ENCODE data around the gene UROS.

Gene UROS

DNA sequence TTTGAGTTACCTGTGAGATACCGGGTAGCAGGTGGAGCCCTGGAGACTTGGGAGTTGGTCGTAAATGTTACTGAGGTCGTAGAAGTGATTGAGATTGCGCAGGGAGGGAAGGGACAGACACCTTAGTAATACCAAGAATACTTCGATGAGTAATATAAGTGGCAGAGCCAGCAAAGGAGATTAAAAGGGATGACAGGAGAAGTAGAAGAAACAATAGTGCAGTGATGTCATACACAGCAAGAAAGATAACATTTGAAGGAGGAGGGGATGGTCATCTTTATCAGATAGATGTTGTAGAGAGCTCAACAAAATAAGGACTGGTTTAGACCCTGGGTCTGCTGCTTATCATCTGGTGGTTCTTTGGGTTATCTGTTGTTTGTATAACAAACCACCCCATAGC lies 5.3 kb upstream of the UROS start:
- no peak for DNase-seq

DNA sequence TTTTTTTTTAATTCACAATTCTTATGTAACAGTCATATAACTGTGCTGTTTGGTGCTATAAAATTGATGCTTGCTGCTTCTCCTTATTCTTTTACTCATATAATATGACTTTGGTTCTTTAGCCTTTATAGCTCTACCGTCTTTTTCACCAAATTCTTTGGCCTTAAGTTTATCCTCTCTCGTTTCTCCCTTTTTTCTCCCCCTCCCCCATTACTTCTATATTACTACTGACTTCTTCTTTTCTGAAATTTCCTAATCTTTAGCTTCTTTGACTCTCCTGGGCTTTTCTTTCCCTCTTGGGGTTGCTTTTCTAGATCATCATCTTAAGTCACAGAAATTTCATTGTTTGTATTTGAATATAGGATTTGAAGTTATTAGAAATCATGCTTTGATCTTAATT lies 4.1 kb upstream of the UROS start:
- DNase-seq: no peak

DNA sequence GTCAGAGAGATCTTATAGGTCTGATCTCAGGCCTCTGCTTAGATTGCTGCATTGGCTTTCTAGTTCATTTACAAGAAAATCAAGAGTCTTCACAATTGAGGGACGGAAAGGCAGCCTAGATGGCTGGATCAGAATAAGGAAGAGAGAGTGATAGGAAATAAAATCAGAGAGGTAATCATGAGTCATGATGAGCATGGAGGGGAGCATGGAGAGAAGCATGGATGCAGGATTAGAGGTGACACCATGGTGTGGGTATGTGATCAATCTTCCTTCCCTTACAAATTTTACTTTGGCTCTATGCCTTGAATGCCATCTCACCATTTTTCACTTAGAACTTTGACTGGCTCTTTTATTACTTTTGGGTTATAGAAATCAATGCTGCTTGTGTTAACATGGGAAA lies 1.7 kb upstream of the UROS start:
- DNase-seq: no peak

DNA sequence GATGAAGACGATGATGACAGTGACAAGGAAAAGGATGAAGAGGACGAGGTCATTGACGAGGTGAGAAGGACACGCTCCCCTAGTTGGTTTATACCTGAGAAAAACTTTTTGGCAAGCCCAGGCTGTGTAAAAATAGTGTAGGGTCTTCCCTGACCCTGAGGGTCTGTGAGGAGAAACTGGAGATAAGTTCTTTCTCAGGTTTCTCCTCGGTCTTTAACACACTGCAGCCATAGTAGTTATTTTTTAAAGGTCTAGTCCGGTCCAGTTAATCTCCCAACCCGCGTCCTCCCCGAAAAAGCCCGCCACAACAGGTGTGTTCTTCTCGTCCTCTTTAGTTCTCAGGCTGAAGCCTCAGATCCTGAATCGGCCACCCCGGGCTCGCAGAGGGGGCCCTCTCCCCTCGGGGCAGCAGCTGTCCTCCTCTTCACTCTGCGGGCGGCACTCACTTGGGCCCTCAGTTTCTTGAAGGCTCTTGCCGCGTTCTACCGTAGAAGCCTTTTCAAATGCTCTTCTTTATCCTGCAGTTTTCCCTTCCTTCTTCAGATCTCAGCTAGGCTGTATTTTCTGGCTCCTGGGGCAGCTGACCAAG lies 699 bp upstream of the UROS start:
- DNase-seq: peak; percentile 19

DNA sequence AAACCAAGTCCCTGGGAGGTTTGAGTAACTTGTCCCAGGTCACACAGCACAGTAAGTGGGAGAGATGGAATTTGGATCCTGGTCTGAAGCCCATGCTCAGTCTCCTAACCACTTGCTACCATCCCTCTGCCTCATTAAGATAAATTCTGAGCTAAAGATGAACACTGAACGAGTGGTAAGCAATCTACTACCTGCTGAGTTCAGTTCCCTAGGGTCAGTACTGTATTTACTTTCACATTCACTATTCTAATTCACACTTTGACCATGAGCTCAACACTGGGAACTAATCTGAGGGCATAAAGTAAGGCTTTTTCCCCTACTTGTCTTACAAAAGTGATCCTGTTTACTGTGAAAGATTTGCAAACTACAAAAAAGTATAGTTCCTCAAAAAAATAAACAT lies 2.4 kb downstream of the UROS start:
- no peak for DNase-seq

DNA sequence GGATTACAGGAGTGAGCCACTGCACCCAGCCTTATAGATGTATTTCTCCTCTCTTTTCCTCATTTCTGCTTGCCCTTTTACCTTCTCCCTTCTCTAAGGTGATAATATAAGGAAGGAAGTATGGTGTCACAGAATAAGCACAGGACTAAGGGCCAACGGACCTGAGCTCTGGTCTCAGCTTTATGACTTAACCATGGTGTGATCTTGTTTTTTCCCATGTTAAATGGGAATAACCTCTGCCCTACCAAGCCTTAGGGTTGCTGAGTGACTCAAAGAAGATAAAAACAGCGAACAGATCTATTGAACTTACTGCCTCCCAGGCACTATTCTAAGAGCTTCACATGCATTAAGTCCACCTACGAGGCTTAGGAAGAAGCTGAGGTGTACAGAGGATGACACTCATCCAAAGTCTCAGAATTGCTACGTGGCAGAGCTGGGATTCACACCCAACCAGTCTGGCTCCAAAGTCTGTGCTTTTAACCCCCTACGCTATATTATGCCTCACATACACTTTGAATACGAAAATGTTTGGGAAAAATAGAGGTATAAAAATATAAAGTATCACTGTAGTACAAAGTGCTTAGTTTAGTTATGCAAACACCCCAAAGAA lies 5.6 kb downstream of the UROS start:
- DNase-seq: no peak

DNA sequence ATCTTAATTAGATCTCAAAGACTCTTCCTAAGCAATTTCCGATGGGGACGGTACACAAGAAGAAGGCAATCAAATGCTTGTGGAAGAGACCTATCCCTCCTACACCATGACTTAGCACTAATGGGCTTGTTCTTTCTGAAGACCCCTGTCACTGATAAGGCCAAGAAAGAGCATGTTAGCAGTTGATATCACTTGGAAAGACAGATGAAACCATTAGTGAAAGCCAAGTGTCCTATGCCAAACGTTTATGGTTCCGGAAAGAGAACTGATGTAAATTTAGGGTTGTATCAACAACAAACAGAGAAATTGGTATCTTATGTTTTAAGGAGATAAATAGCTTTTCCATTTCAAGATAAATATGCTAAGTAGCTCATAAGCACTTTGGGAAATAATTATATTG lies 6.5 kb downstream of the UROS start:
- no peak for DNase-seq

DNA sequence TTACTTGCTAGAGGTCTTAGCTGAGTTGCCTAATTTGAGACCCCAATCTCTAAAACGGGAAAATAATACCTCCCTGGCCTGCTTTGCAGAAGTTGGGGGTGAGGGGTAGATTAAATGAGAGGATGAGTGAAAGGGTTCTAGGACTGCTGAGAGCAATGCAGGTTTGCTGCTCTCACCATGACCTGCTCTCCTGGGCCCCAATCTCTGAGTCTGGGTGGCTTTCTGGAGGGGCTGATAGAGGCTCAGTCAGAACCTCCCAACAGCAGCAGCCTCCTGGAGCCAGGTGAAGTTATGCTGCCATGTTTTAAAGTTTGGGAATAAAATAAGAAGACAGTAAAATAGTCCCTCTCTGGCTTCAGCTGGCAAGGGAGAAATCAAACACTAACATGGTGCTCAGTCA lies 7.3 kb downstream of the UROS start:
- no peak for DNase-seq

DNA sequence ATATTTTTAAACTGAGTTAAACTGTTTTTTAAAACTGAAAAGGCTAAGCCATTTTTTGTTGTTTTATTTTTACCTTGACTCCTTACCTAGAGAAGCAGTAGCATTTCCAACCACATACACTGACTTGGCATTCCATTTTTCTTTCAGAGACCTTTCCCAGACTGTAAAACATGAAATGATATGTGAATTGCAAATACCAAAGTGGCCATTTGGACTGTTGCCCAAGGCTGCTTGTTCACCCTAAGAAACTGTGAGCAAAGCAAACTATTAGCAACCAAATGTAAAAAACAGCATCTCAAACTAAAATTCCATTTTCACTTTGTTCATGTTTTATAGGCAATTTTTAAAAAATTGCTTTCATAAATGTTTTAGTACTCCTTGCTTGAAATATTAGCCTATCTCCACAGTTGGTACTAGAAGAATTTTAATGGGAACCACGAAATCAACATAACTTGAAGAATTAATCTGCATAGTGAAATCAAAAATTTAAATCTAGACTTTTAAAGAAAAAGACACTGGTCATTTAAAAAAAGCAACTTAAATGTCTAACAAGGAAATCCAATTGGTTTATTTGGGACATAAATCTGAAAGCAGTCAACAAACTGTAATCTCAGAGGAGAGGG lies 10.8 kb downstream of the UROS start:
- DNase-seq: no peak

DNA sequence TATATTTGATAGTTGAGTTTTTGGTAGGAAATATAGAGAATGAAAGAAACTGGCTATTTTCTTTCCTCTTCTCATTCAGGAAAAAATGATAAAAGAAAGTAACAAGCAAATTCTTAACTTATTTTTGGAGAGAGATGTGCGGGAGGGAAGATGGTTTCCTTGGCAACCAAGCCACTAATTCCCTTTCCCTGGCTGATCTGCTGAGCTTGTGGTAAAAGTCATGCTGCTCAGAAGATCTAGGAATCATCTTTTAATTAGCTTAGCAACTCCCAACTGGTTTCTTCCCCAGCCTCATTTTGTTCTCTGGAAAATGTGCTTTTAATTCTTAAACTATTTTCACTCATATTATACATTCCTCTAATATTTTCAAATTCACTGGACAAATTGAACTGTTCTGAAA lies 11.8 kb downstream of the UROS start:
- DNase-seq: no peak

DNA sequence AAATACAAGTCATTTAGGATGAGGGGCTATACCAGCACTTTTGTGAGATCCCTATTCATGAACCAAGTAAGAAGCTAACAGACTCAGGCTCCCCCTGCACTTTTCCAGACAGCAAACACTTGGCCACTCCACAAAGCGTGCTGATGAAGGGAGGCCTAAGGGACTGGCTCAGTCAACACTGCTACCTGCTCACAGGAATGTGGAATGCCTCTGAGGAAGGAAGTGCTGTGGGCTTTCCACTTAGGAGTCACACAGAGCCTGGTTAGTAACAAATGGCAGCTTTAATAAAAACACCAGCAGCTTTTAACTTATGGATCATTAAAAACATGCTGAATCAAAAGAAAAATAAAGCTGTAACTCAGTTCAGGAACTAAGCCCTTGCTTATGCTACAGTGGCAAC lies 15.0 kb downstream of the UROS start:
- no peak for DNase-seq

DNA sequence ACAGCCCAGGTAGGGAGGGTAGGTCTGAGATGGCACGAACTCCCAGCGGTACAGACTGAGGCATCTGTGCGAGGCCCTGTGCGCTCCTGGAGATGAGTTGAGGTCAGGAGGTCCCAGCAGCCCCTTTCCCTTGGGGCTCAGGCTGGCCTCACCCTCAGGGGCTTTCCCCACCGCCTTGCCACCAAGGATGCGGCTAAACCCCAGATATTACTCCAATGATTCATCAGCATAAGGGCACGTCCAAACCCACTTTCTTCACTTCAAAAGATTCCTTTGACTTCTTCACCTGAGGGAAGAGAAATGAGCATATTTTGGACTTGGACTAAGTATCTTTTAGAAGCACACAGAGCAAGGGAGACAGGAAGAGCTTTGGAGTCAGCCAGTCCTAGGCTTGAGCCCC lies 20.3 kb downstream of the UROS start:
- no peak for DNase-seq

DNA sequence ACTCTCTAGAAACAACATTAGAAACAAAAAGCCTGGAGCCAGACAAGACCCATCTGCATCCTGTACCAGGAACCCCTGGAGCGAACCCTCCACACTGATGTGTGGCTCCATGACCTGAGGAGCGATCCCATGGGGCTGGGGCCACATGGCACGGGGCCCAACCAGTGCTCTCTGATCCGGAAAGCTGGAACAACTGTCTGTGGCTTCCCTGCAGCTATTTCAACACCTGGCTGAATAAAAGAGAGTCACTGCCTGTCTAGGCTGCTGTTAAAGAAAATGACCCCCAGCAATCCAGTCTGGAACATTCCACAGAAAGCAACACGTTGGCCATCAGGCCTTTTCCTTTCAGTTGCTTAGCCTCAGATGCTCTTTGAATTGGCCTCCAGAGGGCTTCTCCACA lies 20.9 kb downstream of the UROS start:
- no peak for DNase-seq

DNA sequence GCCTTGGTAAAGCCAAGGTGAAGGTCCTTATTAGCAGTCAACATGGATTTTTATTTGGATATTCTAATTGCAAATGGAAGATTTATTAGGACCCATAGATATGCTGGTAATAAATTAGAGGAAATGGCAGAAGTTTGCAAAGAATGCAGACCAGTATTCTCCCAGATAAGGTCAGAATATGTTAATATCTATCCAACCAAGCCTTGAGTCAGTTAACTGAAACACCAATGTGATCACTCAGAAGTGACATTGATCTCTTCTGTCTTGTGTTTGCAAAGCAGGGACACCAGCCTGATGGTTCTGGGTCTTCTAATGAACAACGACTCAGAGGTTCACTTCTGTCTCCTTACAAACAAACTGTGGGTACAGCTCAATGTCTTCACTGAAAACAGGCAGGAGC lies 21.5 kb downstream of the UROS start:
- no peak for DNase-seq

DNA sequence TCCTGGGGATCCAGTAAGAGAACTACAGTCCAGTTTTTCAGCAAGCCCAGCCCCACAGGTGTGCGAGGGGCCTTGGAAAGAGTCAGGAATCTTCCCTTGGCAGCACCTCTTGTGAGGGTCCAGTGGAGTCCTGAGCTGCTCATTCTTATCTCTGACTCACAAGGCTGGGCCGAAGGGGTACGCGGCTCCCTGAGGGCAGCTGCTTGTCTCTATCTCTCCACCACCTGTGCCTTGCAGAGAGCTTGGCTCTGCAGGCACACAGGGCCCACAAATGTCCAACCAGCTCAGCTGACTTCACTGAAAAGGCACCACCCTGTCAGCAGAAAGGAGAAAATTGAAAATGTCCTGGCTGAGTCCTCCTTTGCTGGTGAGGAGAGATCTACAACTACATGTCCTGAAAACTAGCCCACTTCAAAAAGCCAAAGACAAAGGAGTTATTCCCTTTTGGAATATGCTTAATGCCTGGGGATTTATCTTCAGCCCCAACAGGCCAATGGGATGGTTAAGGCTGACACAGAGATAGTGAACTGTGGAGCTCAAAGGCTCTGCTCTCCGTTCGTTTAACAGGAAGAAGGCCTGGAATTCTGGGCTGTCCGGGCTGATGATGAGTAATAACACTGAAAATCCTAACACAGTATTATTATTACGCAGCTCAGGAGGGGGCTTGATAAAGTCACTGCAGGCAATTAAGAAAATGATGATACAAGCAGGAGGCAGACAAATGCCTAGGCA lies 23.4 kb downstream of the UROS start:
- no peak for DNase-seq

DNA sequence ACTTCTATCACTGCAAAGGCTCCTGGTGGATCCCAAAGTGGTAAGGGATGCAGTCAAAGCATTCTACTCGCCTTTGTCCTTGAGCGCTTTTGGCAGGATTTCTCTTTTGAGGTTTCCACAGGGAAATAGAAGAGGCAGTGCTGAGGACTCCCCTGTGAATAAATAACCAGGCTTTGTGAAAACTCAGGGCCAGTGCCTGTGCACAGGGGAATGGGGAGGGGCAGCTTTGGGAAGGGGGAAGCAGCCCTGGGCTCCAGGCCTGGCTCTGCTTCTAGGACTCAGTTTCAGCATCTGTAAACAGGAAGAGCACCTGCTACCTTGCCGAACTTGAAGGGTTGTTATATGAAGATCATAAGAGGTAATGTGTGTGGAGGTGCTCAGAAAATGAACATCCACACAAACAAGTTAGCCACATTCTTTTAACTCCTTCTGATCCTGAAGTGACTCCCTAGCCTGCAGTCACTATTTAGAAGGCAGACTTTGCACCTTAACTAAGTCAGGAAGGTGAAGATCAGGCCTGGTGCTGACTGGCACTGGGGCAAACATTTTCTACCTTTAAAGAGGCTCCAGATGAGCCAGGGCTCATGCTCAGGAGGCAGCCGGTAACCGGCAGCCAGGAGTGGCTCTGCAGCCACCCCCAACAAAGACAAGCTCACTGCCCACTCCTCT lies 24.9 kb downstream of the UROS start:
- DNase-seq: no peak

DNA sequence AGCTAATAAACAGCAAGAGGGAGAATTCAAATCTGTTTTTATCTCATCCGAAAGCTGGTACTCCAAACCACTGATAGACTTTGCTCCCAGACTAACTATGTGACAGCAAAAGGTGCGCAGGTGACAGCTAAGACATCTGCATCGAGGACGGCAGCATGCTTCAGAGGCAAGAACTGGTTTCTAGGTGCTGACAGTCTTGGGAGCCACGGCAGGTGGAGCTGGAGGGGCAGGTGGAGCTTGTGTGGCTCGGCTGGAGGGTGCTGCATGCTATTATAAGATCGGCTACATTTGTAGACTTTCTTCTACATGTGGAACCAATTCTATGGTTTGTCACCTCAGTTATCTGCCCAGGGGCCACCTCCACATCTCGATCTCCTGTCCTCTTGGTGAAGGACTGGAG lies 25.6 kb downstream of the UROS start:
- no peak for DNase-seq

DNA sequence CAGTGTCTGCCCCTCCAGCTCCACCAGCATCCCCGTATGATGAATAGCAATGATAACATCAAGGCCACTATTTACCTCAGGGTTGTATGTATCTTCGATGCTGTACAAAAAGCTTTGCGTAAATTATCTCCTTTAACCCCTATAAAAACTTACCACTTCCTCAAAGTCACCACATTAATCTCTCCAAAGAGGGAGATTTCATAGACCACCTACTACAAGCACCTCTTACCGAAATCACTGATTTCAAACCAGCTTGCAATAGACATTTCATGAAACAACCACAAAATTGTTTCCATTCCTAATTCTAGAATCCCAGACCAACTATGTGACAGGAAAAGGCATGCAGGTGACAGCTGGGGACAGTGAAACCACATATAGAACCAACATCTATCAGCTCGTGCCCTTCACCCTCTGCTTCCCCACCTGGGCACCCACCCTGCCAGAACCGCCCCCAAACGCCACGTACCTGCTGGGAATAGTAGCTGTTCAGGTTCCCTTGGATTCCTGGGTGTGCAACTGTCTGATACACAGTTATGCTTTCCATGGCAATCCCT lies 27.3 kb downstream of the UROS start:
- DNase-seq: no peak

DNA sequence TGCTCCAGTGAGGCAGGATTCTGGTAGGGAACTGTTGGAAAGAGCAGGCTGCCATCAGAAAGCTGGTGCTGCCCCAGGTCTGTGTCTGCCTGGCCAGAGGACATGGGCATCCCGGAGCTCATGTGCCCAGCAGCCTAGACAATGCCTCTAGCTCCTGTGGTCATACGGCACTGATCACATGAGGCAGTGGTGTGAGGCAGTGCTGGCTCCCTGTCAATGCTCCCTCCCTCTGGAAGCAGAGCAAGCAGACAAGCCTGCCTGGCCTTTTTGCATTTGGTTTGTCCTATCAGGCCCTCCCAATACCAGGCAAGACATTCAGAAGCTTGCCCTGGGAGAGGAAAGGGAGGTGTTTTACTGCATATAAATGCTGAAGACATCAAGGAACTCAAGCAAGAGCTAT lies 27.9 kb downstream of the UROS start:
- DNase-seq: no peak

DNA sequence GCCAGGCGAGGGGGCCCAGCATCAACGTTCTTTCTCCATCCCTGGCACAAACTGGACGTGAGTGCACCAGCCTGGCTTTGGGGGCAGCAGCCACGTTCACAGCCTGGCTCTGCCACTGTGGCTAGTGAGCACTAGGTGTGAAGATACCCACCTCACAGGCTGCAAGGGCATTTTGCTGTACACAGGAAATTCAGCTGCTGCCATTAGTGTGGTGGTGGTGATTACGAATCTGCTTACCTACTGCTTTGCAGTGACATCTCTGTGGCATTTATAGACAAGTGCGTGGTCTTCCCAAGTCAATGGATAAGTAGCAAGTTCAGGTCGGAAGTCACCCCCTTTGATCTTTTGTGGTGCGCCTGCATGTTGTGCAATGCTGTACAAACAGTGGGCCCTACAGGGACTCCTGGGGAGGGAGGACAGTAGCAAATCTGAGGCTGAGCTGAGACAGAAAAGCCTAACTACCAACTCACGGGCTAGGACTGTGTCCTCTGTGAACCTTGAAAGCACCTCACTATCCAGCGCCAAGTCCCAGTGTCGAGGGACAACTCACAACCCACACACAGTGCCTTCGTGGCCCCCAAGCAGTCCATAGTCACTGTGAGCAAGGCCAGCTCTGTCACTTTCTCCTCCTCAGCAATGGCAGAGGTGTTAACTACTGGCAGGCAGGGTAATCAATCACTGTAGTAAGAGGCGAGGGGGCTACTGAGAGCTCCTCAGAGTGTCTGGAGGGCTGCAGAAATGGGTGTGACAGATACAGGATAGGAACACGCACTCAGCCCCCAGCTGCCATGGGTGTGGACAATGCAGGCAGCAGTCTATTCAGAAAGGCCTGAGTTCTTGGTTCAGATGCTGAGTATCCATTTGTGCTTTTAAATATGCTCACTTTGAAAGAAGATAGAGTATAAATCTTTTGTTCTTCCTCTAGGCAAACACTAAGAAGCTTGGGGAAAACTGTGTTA lies 30.4 kb downstream of the UROS start:
- no peak for DNase-seq

DNA sequence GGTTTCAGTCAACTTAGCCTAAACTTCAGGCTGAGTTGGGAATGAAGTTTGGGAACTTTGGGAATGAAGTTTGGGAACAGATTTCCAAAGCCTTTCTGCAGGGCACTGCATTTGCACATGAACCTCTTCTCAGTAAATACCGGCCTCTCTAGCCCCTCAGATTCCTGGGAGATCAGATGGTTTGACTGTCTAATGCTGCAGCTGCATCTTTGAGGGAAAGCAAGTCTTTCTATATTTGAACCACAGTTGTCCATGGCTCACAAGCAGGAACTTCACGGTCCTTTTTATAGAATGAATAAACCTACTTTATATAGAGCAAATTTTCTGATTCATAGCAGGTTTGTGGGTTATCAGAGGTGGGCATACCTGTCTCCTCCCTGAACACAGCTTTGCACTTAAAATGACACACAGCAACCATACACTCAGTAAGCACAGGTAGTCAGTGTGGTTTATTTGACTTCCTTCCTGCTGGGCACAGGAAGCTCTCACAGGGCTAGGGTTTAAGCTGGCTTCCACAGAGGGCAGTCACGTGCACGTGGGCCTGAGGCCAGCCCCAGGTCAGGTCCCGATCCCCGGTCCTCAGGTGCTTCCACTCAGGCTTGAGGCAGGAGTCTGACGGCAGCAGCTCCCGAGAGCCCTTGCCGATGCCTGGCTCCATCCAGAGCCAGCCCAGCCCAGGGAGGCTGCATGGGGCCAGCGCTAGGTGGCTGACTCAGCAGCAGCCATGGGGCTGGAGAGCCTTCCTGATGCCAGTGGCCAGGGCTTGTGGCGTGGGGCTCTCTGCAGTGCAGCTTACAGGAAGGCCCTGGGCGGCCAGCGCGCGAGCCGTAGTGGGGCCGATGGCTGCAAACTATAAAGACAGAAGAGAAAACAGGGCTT lies 34.7 kb downstream of the UROS start:
- DNase-seq: no peak

Data from stimulated activated CD4-positive, alpha-beta T cell treated with anti-CD3 and anti-CD28 coated beads, Interleukin-4, amount 100 ng/mL, for 1 hour (primary cell).